ENCODE data around the gene GRIA4. TPM values are rescaled to one million over a fixed set of nuclear protein-coding genes. Genes with fewer than 3 reads are reported as not detected.
A peak's percentile ranks its signal among the peaks of the same experiment; 100 is the strongest.
"Not testable (repeated sequence)": the region's sequence is repeated elsewhere in the genome, so short reads cannot be mapped to it uniquely, and the experiment has no call there.

GRIA4 gene
- total RNA-seq, 2 experiments from 2014 or later: not detected

GRCh38 chr11:106001304-106002012, 391.6 kb downstream of the GRIA4 start:
- ATAC-seq: no peak
- POLR2A ChIA-PET: no interaction called here

GRCh38 chr11:106003094-106003493, 393.2 kb downstream of the GRIA4 start:
- H3K4me3 Mint-ChIP-seq; intact Hi-C loops (cut with micrococcal nuclease); ATAC-seq; POLR2A ChIA-PET; H3K27me3 Mint-ChIP-seq; DNase-seq; H3K4me1 Mint-ChIP-seq (ENCODE audit: low read depth); H3K27ac Mint-ChIP-seq; CTCF ChIA-PET: not testable (repeated sequence)
- Mint-ChIP-seq H3K36me3 (ENCODE audit: low read depth) (peaks cover 79% of the 10 kb centered on the region), H3K9me3 (peaks cover 23% of the 10 kb centered on the region)

More at GRCh38 chr11:106001304-106002012, 391.6 kb downstream of the GRIA4 start:
- Mint-ChIP-seq H3K4me1 (ENCODE audit: low read depth) (peaks cover 6% of the 10 kb centered on the region), H3K36me3 (ENCODE audit: low read depth) (peaks cover 74% of the 10 kb centered on the region), H3K27me3 (no peaks in the 10 kb centered on the region), H3K4me3 (no peak overlapping the region), H3K9me3 (peaks cover 23% of the 10 kb centered on the region), H3K27ac (no peak overlapping the region)
- TF ChIP-seq CTCF (IDR thresholded peaks at IDR 0.05): no peak
- no peak for DNase-seq
- CTCF ChIA-PET: no interaction called here
- intact Hi-C loops (cut with micrococcal nuclease): no loop called here

- ChIA-PET POLR2A (no interaction called here), CTCF (interaction anchor here (1.2 kb wide), 1 partner anchor 9 kb away, joined by 3 read pairs; no protein-coding TSS in a partner anchor)
- Mint-ChIP-seq H3K4me3 (no peak overlapping the region), H3K27ac (no peak overlapping the region), H3K36me3 (ENCODE audit: low read depth) (peaks cover 69% of the 10 kb centered on the region), H3K27me3 (no peaks in the 10 kb centered on the region), H3K9me3 (no peaks in the 10 kb centered on the region), H3K4me1 (ENCODE audit: low read depth) (peaks cover 37% of the 10 kb centered on the region)
- intact Hi-C loops (cut with micrococcal nuclease): no loop called here
- ATAC-seq (no peak), DNase-seq (no peak)
- no peak for TF ChIP-seq CTCF (IDR thresholded peaks at IDR 0.05)
Observed at GRCh38 chr11:106011481-106011880, 401.6 kb downstream of the GRIA4 start.

DNA sequence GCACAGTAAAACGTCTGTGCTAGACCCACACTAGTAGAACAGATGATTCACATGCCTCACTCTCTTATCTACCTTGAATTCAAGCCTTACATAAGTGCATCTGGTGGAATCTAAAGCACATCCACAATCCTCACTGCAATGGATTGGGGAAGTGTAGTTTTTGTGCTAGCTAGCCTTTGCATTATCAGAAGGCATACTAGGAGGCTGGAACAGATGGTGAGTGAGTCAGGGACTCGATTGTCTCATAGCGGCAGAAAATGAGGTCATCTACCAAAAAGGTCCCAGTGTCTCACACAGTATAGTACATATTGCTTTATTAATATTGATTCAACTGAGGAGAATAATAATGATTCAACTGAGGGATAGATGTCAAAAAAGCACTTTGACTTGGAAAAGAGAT, 402.9 kb downstream of the GRIA4 start:
- H3K27ac Mint-ChIP-seq: no peak overlapping the region

DNA sequence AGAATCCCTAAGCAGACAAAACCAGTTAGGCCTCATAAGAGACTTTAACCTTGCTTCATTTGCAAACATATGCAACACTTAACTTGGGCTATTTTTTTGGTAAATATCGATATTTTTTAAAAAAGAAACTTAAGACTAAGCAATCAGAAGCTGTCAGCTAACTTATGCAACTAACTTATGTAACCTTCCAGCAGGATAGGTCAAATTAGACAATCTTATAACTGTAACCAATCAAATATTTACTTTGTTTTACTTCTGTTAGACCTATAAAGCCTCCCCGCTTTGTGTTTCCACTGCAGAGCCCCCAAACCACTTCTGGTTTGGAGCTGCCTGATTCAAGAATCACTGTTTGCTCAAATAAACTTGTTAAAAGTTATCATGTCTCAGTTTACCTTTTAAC, 404.2 kb downstream of the GRIA4 start:
- Mint-ChIP-seq H3K4me1 (ENCODE audit: low read depth) (peaks cover 48% of the 10 kb centered on the region), H3K9me3 (no peaks in the 10 kb centered on the region), H3K27me3 (no peaks in the 10 kb centered on the region), H3K4me3 (no peak overlapping the region), H3K36me3 (ENCODE audit: low read depth) (peaks cover 51% of the 10 kb centered on the region), H3K27ac (no peak overlapping the region)
- POLR2A ChIA-PET: no interaction called here
- intact Hi-C loops (cut with micrococcal nuclease): no loop called here
- CTCF ChIA-PET: interaction anchor here (1.4 kb wide), 1 partner anchor 9 kb away, joined by 4 read pairs; no protein-coding TSS in a partner anchor
- no peak for DNase-seq
- no peak for ATAC-seq
- no peak for TF ChIP-seq CTCF (IDR thresholded peaks at IDR 0.05)

More for the DNA sequence above, 402.9 kb downstream of the GRIA4 start:
- DNase-seq (no peak), ATAC-seq (peak; percentile 27)
- H3K4me3 Mint-ChIP-seq: no peak overlapping the region
- H3K27me3 Mint-ChIP-seq: no peaks in the 10 kb centered on the region
- no peaks in the 10 kb centered on the region for H3K9me3 Mint-ChIP-seq
- H3K36me3 Mint-ChIP-seq (ENCODE audit: low read depth): peaks cover 57% of the 10 kb centered on the region
- ChIA-PET POLR2A (no interaction called here), CTCF (interaction anchor here (1.4 kb wide), 1 partner anchor 10 kb away, joined by 4 read pairs; no protein-coding TSS in a partner anchor)
- H3K4me1 Mint-ChIP-seq (ENCODE audit: low read depth): peaks cover 45% of the 10 kb centered on the region
- TF ChIP-seq CTCF (IDR thresholded peaks at IDR 0.05): no peak
- intact Hi-C loops (cut with micrococcal nuclease): no loop called here
